ENCODE data around the gene GLIS1. TPM values are rescaled to one million over a fixed set of nuclear protein-coding genes. Genes with fewer than 3 reads are reported as not detected.

The GLIS1 gene
- total RNA-seq, 4 donors from 2014 or later = 0.59 to 3.9 (median 0.75) TPM

DNA sequence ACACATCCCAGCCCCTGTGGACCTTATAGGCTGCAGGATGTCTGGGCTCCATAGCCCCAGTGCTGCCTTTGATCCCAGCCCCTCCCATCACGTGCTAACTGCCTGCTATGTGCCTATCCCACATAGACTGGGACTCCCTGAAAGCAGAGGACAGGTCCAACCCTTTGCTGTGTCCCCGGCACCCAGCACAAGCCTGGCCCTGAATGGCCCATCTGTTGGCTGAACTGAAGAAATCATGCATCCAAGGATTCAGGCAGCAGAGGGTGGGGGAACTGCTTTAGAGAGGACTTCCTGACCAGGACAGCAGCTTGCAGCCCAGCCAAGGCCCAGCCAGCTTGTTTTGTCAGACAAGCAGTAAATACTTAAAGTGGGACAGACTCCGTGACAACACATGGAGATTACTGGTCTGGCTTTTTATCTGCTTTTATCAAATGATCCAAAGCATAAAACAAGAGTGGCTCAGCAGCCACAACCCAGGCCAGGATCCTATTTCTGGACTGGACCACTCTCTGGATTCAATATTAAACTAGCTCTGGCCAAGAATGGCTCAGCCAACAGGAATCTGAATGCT is 69.3 kb downstream of the GLIS1 start:
- Histone ChIP-seq H3K27me3 (no peaks in the 10 kb centered on the region), H3K36me3 (no peaks in the 10 kb centered on the region), H3K4me1 (no peaks in the 10 kb centered on the region), H3K4me3 (no peak overlapping the region), H3K27ac (no peak overlapping the region), H3K9me3 (no peaks in the 10 kb centered on the region)
- DNase-seq (ENCODE audit: low spot score in 2 of 2) = no peak
- 63 to 67% methylated on average over 2 to 3 of the region's 3 CpGs for WGBS, 2 donors
- TF ChIP-seq EP300 (IDR thresholded peaks at IDR 0.05) = no peak
- no peak for TF ChIP-seq POLR2A (IDR thresholded peaks at IDR 0.05)
- TF ChIP-seq, protein P1, sequence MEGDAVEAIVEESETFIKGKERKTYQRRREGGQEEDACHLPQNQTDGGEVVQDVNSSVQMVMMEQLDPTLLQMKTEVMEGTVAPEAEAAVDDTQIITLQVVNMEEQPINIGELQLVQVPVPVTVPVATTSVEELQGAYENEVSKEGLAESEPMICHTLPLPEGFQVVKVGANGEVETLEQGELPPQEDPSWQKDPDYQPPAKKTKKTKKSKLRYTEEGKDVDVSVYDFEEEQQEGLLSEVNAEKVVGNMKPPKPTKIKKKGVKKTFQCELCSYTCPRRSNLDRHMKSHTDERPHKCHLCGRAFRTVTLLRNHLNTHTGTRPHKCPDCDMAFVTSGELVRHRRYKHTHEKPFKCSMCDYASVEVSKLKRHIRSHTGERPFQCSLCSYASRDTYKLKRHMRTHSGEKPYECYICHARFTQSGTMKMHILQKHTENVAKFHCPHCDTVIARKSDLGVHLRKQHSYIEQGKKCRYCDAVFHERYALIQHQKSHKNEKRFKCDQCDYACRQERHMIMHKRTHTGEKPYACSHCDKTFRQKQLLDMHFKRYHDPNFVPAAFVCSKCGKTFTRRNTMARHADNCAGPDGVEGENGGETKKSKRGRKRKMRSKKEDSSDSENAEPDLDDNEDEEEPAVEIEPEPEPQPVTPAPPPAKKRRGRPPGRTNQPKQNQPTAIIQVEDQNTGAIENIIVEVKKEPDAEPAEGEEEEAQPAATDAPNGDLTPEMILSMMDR (IDR thresholded peaks at IDR 0.05) = no peak

DNA sequence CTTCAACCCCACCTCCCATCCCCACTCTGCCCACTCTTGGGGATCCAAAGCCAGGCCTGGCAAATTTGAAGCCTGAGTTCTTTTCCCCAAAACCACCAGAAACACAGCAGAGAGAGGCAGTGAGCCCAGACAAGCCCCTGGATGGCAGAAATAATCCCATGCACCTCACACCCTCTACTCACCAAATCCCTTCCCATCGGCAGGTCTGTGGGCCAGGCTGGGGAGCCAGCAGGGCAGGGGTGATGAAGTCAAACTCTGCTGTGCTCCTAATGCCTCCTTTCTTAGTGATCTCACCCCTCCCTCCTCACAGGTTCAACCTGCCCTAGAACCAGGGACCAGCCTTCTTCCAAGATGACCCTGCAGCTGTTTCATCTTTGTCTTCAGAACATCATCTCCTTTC is 72.4 kb downstream of the GLIS1 start:
- Histone ChIP-seq H3K27me3 (no peaks in the 10 kb centered on the region), H3K4me1 (peaks cover 0 to 10% (median 0%) of the 10 kb centered on the region in 4 donors), H3K27ac (no peak overlapping the region), H3K36me3 (no peaks in the 10 kb centered on the region), H3K9me3 (no peaks in the 10 kb centered on the region), H3K4me3 (no peak overlapping the region)
- 89 to 94% methylated on average over 1 of the region's 1 CpG for WGBS, 2 donors
- TF ChIP-seq, protein P1 (IDR thresholded peaks at IDR 0.05) = no peak
- no peak for TF ChIP-seq EP300 (IDR thresholded peaks at IDR 0.05)
- TF ChIP-seq POLR2A (IDR thresholded peaks at IDR 0.05) = no peak
- DNase-seq (ENCODE audit: low spot score in 2 of 2) = no peak

DNA sequence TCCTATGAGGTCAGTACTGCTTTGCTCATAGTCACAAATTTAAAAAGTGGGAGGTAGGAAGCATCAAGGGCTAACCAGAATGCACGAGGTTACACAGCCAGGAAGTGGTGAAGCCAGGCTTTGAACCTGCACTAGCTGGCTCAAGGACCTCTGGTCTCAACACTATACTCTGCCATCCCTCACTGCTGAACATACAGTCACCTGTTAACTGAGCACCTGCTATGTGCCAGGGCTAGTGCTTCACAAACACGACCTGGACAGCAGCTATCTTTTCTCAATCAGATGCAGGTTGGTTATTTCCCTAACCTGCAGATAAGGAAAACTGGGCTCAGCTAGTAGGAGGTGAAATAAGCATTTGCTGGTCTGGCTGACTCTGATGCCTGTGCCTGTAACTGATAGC is 73.0 kb downstream of the GLIS1 start:
- H3K4me3 ChIP-seq = no peak overlapping the region
- H3K27ac ChIP-seq = no peak overlapping the region
- 45 to 56% methylated on average over 2 of the region's 2 CpGs for WGBS, 2 donors
- H3K9me3 ChIP-seq = no peaks in the 10 kb centered on the region
- no peaks in the 10 kb centered on the region for H3K27me3 ChIP-seq
- peaks cover 0 to 10% (median 0%) of the 10 kb centered on the region in 4 donors for H3K4me1 ChIP-seq
- no peaks in the 10 kb centered on the region for H3K36me3 ChIP-seq
- DNase-seq (ENCODE audit: low spot score in 2 of 2) = no peak
- TF ChIP-seq POLR2A (IDR thresholded peaks at IDR 0.05) = no peak
- no peak for TF ChIP-seq EP300 (IDR thresholded peaks at IDR 0.05)
- TF ChIP-seq, protein P1 (IDR thresholded peaks at IDR 0.05) = no peak

DNA sequence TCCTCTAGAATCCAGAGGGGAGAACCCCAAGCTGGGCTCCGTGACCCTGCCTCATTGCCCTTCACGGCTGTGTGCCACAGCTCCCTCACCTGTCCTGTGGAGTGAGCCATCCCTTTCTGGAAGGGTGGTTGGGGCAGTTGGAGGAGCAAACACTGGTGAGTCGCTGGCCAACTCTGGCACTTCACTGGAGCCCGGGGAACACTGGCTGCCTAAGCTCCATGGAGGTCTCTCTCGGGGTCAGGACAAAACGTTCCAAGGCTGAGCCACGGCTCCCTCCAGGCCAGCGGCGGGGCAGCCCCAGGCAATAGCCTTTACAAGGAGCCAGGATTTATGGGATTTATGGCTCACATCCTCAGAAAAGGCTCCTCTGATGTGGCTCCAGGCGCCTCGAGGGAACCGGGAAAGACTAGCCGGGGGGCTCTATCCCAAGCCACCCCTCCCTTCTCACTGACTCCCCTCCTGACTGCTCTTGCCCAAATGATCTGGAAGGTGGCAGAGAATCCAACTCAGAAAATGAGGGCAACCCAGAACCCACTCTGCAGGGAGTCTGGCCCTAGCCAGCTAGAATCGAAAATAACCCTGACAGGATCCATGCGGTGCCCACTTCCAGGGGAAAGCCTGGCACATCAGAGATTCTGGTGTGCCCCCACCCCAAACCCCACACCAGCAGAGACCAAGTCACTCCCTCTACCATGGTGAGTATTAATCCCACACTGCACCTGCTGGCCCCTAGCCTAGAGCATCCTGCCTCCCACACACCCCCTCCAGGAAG is 75.2 kb downstream of the GLIS1 start:
- H3K27me3 ChIP-seq = no peaks in the 10 kb centered on the region
- no peaks in the 10 kb centered on the region for H3K9me3 ChIP-seq
- peaks cover 0 to 10% (median 0%) of the 10 kb centered on the region in 4 donors for H3K4me1 ChIP-seq
- H3K36me3 ChIP-seq = no peaks in the 10 kb centered on the region
- TF ChIP-seq EP300 (IDR thresholded peaks at IDR 0.05) = no peak
- TF ChIP-seq POLR2A (IDR thresholded peaks at IDR 0.05) = no peak
- TF ChIP-seq, protein P1 (IDR thresholded peaks at IDR 0.05) = no peak
- 42 to 46% methylated on average over 8 to 14 of the region's 15 CpGs for WGBS, 2 donors
- no peak for DNase-seq (ENCODE audit: low spot score in 2 of 2)
- no peak overlapping the region for H3K4me3 ChIP-seq
- H3K27ac ChIP-seq = no peak overlapping the region

DNA sequence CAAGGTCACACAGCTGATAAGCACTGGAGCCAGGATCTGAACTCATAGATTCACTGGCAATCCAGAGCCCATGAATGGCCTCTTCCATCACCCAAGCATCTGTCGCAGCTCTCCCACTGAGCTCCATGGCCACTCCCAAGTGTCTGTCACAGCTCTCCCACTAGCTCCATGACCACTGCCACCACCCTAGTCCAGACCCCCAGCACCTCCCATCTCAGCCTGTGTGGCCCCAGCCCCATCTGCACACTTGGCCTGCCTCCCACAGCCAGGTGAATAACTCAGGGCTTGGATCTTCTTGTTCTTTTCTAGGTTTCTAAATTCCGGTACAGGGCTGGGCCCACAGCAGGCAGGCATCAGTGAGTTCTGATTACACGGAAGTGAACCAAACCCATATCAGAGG is 76.0 kb downstream of the GLIS1 start:
- Histone ChIP-seq H3K27me3 (no peaks in the 10 kb centered on the region), H3K36me3 (no peaks in the 10 kb centered on the region), H3K9me3 (no peaks in the 10 kb centered on the region), H3K27ac (no peak overlapping the region), H3K4me1 (peaks cover 0 to 10% (median 0%) of the 10 kb centered on the region in 4 donors), H3K4me3 (no peak overlapping the region)
- 80 to 91% methylated on average over 3 of the region's 3 CpGs for WGBS, 2 donors
- DNase-seq (ENCODE audit: low spot score in 2 of 2) = no peak
- TF ChIP-seq, protein P1 (IDR thresholded peaks at IDR 0.05) = no peak
- TF ChIP-seq POLR2A (IDR thresholded peaks at IDR 0.05) (no peak), EP300 (IDR thresholded peaks at IDR 0.05) (no peak)
